T-cell (primary cell): Measurements from ENCODE around the gene CAMK4. TPM values are rescaled to one million over a fixed set of nuclear protein-coding genes. Genes with fewer than 3 reads are reported as not detected.

Source experiments
- ATAC-seq, 4 experiments: fragments of 200-7000 bp in 3 of 4; fragments of 150-1000 bp in 1 of 4; cut with Tn5 transposase; replicated peaks in 1 of 4; 1 replicate in 3 of 4; 2 replicates in 1 of 4; pipeline ENCODE4 v1.10.0; 2021; ENCODE audit warnings: moderate library complexity in 3 of 4, mild to moderate bottlenecking in 2 of 4, moderate number of reproducible peaks in 1 of 4
- CTCF ChIA-PET, 2 donors: fragments of 300-600 bp; sonication (Branson Sonifier 250); formaldehyde crosslinking; loops; one replicate each; lab custom pipeline; 2022; ENCODE audit warnings: antibody characterized with exemption in 2 of 2; lab: Charles Lee
- POLR2A ChIA-PET, 2 donors: fragments of 300-600 bp; sonication (Branson Sonifier 250); formaldehyde crosslinking; loops; one replicate each; lab custom pipeline; 2022; ENCODE audit warnings: antibody characterized with exemption in 2 of 2; lab: Charles Lee
- DNase-seq, 35 experiments: peaks; one replicate each; pipeline versions ENCODE4 v3.0.0 to v3.0.0-alpha.2; 2013 to 2023
- H3K27ac ChIP-seq: one replicate; pipeline ENCODE4 v1.5.1; 2013; ENCODE audit warnings: low read length
- H3K27me3 ChIP-seq, 2 experiments: replicated peaks in 1 of 2; 1 replicate in 1 of 2; 2 replicates in 1 of 2; pipeline versions ENCODE4 v1.6.1 to v1.7.0; 2013; ENCODE audit warnings: low read length in 1 of 2, mixed read lengths in 1 of 2; ENCODE audit not compliant: control insufficient read depth in 2 of 2, insufficient read depth in 2 of 2; ENCODE audit errors: extremely low read depth in 1 of 2
- H3K36me3 ChIP-seq, 2 donors: 1 replicate in 1 of 2; 2 replicates in 1 of 2; pipeline versions ENCODE4 v1.6.1 to v1.7.0; 2013; ENCODE audit warnings: low read length in 1 of 2; ENCODE audit not compliant: control insufficient read depth in 2 of 2, insufficient read depth in 1 of 2; ENCODE audit errors: extremely low read depth in 1 of 2
- H3K4me1 ChIP-seq, 2 experiments: 1 replicate in 1 of 2; 2 replicates in 1 of 2; pipeline versions ENCODE4 v1.6.1 to v1.7.0; 2013; ENCODE audit warnings: low read length in 2 of 2, mixed read lengths in 1 of 2; ENCODE audit not compliant: insufficient read depth in 2 of 2, control insufficient read depth in 1 of 2; ENCODE audit errors: extremely low read depth in 1 of 2
- H3K4me3 ChIP-seq, 2 donors: 1 replicate in 1 of 2; 2 replicates in 1 of 2; pipeline versions ENCODE4 v1.5.1 to v1.7.0; 2013; ENCODE audit warnings: mild to moderate bottlenecking in 2 of 2, low read length in 1 of 2, moderate library complexity in 1 of 2; ENCODE audit not compliant: control insufficient read depth in 1 of 2; ENCODE audit errors: extremely low read depth in 1 of 2
- H3K9me3 ChIP-seq: 2 replicates; pipeline ENCODE4 v1.7.0; 2013
- H3K27ac Mint-ChIP-seq, 2 donors: one replicate each; pipeline ENCODE4 v1.8.0; 2020 to 2021; ENCODE audit warnings: mild to moderate bottlenecking in 2 of 2, mixed read lengths in 2 of 2
- H3K27me3 Mint-ChIP-seq, 2 donors: one replicate each; pipeline ENCODE4 v1.8.0; 2021 to 2022; ENCODE audit warnings: mixed read lengths in 2 of 2
- H3K36me3 Mint-ChIP-seq: one replicate; pipeline ENCODE4 v1.8.0; 2021; ENCODE audit warnings: mixed read lengths
- H3K4me1 Mint-ChIP-seq, 3 donors: one replicate each; pipeline ENCODE4 v1.8.0; 2020 to 2022; ENCODE audit warnings: mixed read lengths in 3 of 3, mild to moderate bottlenecking in 1 of 3
- H3K4me3 Mint-ChIP-seq, 3 donors: one replicate each; pipeline ENCODE4 v1.8.0; 2020 to 2022; ENCODE audit warnings: mild to moderate bottlenecking in 3 of 3, mixed read lengths in 3 of 3, moderate library complexity in 3 of 3
- H3K9me3 Mint-ChIP-seq, 3 donors: one replicate each; pipeline ENCODE4 v1.8.0; 2020 to 2022; ENCODE audit warnings: mixed read lengths in 3 of 3
- WGBS: methylation state at CpG from one replicate; pipeline ENCODE4 v1.1.5; 2013; ENCODE audit warnings: missing lambda C conversion rate; ENCODE audit not compliant: insufficient coverage; 5-methylcytosine and 5-hydroxymethylcytosine counted together
- total RNA-seq, 35 experiments: library from RNA in 6 of 35; stranded (reverse) in 6 of 35; fragments of 120-200 nt in 1 of 35; gene quantifications; one replicate each; pipeline versions ENCODE4 v1.2.1 to v1.2.4 and lab custom pipeline; 2013 to 2026

CAMK4 gene
- 100 to 1,000 TPM; 120 to 274 (median 243) TPM for total RNA-seq
- 152 TPM for total RNA-seq (2013)
- 50.9 to 624 (median 264) reads per million in 29 experiments for total RNA-seq (lab: John Stamatoyannopoulos, UW)

- peak within 1 kb of the TSS; percentile 97 to 98 for H3K27ac Mint-ChIP-seq
- no peaks in the 10 kb centered on the region for H3K9me3 ChIP-seq
- ChIA-PET CTCF (interaction anchor here (0.6 to 4.1 kb wide), 24 partner anchors 8 to 122 kb away, joined by 3 to 31 read pairs (median 4); no protein-coding TSS in a partner anchor), POLR2A (interaction anchor here (0.6 to 2.3 kb wide), 17 partner anchors 10 to 937 kb away, joined by 3 to 8 read pairs (median 4); no protein-coding TSS in a partner anchor)
- H3K4me1 ChIP-seq: peaks cover 18 to 33% of the 10 kb centered on the region in 2 experiments
- no peaks in the 10 kb centered on the region for H3K9me3 Mint-ChIP-seq
- peaks cover 23% of the 10 kb centered on the region for H3K36me3 Mint-ChIP-seq
- H3K27me3 Mint-ChIP-seq: no peaks in the 10 kb centered on the region
- peak within 1 kb of the TSS; percentile 77 to 94 for H3K4me3 ChIP-seq
- H3K27me3 ChIP-seq: no peaks in the 10 kb centered on the region
- DNase-seq (peak; percentile 68 to 93 (median 82)), ATAC-seq (peak; percentile 85 to 90 (median 86))
- peaks cover 28 to 47% (median 34%) of the 10 kb centered on the region in 3 donors for H3K4me1 Mint-ChIP-seq
- under 1% methylated on average over 73 of the region's 89 CpGs for WGBS
- H3K27ac ChIP-seq: peak within 1 kb of the TSS; percentile 78
- H3K4me3 Mint-ChIP-seq: peak within 1 kb of the TSS; percentile 97 to 98 (median 98)
- peaks cover 0 to 3% of the 10 kb centered on the region in 2 donors for H3K36me3 ChIP-seq
Measured at GRCh38 chr5:111223787-111224560, at the start of gene CAMK4. TSS of gene CAMK4 (plus strand) at chr5:111224384. CDS start at chr5:111224484, 100 bp downstream.

- Mint-ChIP-seq H3K36me3 (no peaks in the 10 kb centered on the region), H3K9me3 (no peaks in the 10 kb centered on the region), H3K4me1 (no peaks in the 10 kb centered on the region), H3K4me3 (no peak overlapping the region), H3K27ac (no peak overlapping the region), H3K27me3 (no peaks in the 10 kb centered on the region)
- Histone ChIP-seq H3K9me3 (no peaks in the 10 kb centered on the region), H3K36me3 (no peaks in the 10 kb centered on the region), H3K27ac (no peak overlapping the region), H3K4me3 (no peak overlapping the region), H3K27me3 (peaks cover 0 to 2% of the 10 kb centered on the region in 2 experiments), H3K4me1 (no peaks in the 10 kb centered on the region)
- no peak for ATAC-seq
- POLR2A ChIA-PET: interaction anchor here in 1 of 2 donors (0.6 kb wide), 1 partner anchor 12 kb away, joined by 5 read pairs; no protein-coding TSS in a partner anchor
- no peak for DNase-seq
- CTCF ChIA-PET: no interaction called here
- no CpG with 5 or more reads among the region's 3 CpGs for WGBS
Measured at GRCh38 chr5:111183064-111183463, 41.1 kb upstream of the CAMK4 start.

- ChIA-PET POLR2A (no interaction called here), CTCF (no interaction called here)
- H3K4me3 Mint-ChIP-seq: no peak overlapping the region
- Histone ChIP-seq H3K36me3 (no peaks in the 10 kb centered on the region), H3K27me3 (peaks cover 0 to 2% of the 10 kb centered on the region in 2 experiments), H3K9me3 (no peaks in the 10 kb centered on the region), H3K4me3 (no peak overlapping the region), H3K4me1 (no peaks in the 10 kb centered on the region), H3K27ac (no peak overlapping the region)
- DNase-seq (no peak), ATAC-seq (no peak)
- H3K9me3 Mint-ChIP-seq: no peaks in the 10 kb centered on the region
- no peaks in the 10 kb centered on the region for H3K27me3 Mint-ChIP-seq
- H3K36me3 Mint-ChIP-seq: no peaks in the 10 kb centered on the region
- WGBS: no CpG with 5 or more reads among the region's 1 CpG
- H3K27ac Mint-ChIP-seq: no peak overlapping the region
- H3K4me1 Mint-ChIP-seq: no peaks in the 10 kb centered on the region
Measured at GRCh38 chr5:111187079-111187478, 37.1 kb upstream of the CAMK4 start.

GRCh38 chr5:111194053-111194452 lies 30.1 kb upstream of the CAMK4 start:
- POLR2A ChIA-PET: no interaction called here
- ATAC-seq: no peak
- CTCF ChIA-PET: no interaction called here
- no peak overlapping the region for H3K4me3 ChIP-seq
- WGBS: no CpG with 5 or more reads among the region's 1 CpG
- no peak overlapping the region for H3K27ac ChIP-seq
- Mint-ChIP-seq H3K9me3 (no peaks in the 10 kb centered on the region), H3K27me3 (peaks cover 0 to 4% of the 10 kb centered on the region in 2 donors), H3K4me1 (peaks cover 0 to 2% (median under 1%) of the 10 kb centered on the region in 3 donors), H3K36me3 (no peaks in the 10 kb centered on the region), H3K27ac (no peak overlapping the region), H3K4me3 (no peak overlapping the region)
- H3K27me3 ChIP-seq: no peaks in the 10 kb centered on the region
- no peaks in the 10 kb centered on the region for H3K4me1 ChIP-seq
- no peak for DNase-seq
- H3K36me3 ChIP-seq: no peaks in the 10 kb centered on the region
- no peaks in the 10 kb centered on the region for H3K9me3 ChIP-seq

GRCh38 chr5:111194925-111195324 lies 29.3 kb upstream of the CAMK4 start:
- Histone ChIP-seq H3K4me3 (no peak overlapping the region), H3K36me3 (no peaks in the 10 kb centered on the region), H3K27ac (no peak overlapping the region), H3K4me1 (no peaks in the 10 kb centered on the region), H3K9me3 (no peaks in the 10 kb centered on the region), H3K27me3 (no peaks in the 10 kb centered on the region)
- peaks cover 0 to 4% (median 4%) of the 10 kb centered on the region in 3 donors for H3K4me1 Mint-ChIP-seq
- no peak overlapping the region for H3K4me3 Mint-ChIP-seq
- ChIA-PET POLR2A (interaction anchor here in 1 of 2 donors (0.5 kb wide), 1 partner anchor 12 kb away, joined by 5 read pairs; no protein-coding TSS in a partner anchor), CTCF (interaction anchor here in 1 of 2 donors (0.6 kb wide), 1 partner anchor 82 kb away, joined by 3 read pairs; no protein-coding TSS in a partner anchor)
- ATAC-seq (no peak), DNase-seq (no peak)
- H3K27me3 Mint-ChIP-seq: peaks cover 0 to 4% of the 10 kb centered on the region in 2 donors
- no CpG with 5 or more reads among the region's 2 CpGs for WGBS
- H3K27ac Mint-ChIP-seq: no peak overlapping the region
- H3K36me3 Mint-ChIP-seq: no peaks in the 10 kb centered on the region
- H3K9me3 Mint-ChIP-seq: no peaks in the 10 kb centered on the region

GRCh38 chr5:111197523-111197922 lies 26.7 kb upstream of the CAMK4 start:
- Histone ChIP-seq H3K4me1 (no peaks in the 10 kb centered on the region), H3K9me3 (no peaks in the 10 kb centered on the region), H3K27me3 (no peaks in the 10 kb centered on the region), H3K36me3 (no peaks in the 10 kb centered on the region), H3K27ac (no peak overlapping the region), H3K4me3 (no peak overlapping the region)
- no peak for DNase-seq
- ChIA-PET POLR2A (no interaction called here), CTCF (no interaction called here)
- Mint-ChIP-seq H3K9me3 (no peaks in the 10 kb centered on the region), H3K36me3 (no peaks in the 10 kb centered on the region), H3K27ac (no peak overlapping the region), H3K4me3 (no peak overlapping the region), H3K27me3 (peaks cover 0 to 4% of the 10 kb centered on the region in 2 donors), H3K4me1 (peaks cover 4 to 16% (median 11%) of the 10 kb centered on the region in 3 donors)
- no peak for ATAC-seq
- 27% methylated on average over 1 of the region's 1 CpG for WGBS
